ENCODE results near the gene KRTAP9-1.
"Not testable (repeated sequence)": the region's sequence is repeated elsewhere in the genome, so short reads cannot be mapped to it uniquely, and the experiment has no call there.

Gene KRTAP9-1

GRCh38 chr17:41151525-41151924 is 38.2 kb upstream of the KRTAP9-1 start:
- peaks cover 2 to 3% of the 10 kb centered on the region in 2 donors for H3K27me3 ChIP-seq (ENCODE audit: control insufficient read depth in 2 of 2, insufficient read depth in 2 of 2, low read length in 2 of 2)
- no peaks in the 10 kb centered on the region for H3K4me1 ChIP-seq (ENCODE audit: control insufficient read depth in 2 of 2, insufficient read depth in 2 of 2, low read length in 2 of 2)
- H3K4me3 ChIP-seq (ENCODE audit: low read length in 2 of 2): no peak overlapping the region
- H3K9me3 ChIP-seq (ENCODE audit: control insufficient read depth in 2 of 2, low read length in 2 of 2): no peaks in the 10 kb centered on the region
- H3K36me3 ChIP-seq (ENCODE audit: control insufficient read depth in 2 of 2, insufficient read depth in 2 of 2, low read length in 2 of 2): no peaks in the 10 kb centered on the region
- H3K9ac ChIP-seq (ENCODE audit: low read depth in 1 of 2, low read length in 2 of 2): no peak overlapping the region
- no peak overlapping the region for H3K27ac ChIP-seq (ENCODE audit: low read depth in 2 of 2, low read length in 2 of 2)

- H3K9me3 ChIP-seq (ENCODE audit: control insufficient read depth in 2 of 2, low read length in 2 of 2): no peaks in the 10 kb centered on the region
- H3K4me1 ChIP-seq (ENCODE audit: control insufficient read depth in 2 of 2, insufficient read depth in 2 of 2, low read length in 2 of 2): no peaks in the 10 kb centered on the region
- no peak overlapping the region for H3K4me3 ChIP-seq (ENCODE audit: low read length in 2 of 2)
- H3K27ac ChIP-seq (ENCODE audit: low read depth in 2 of 2, low read length in 2 of 2): no peak overlapping the region
- no peaks in the 10 kb centered on the region for H3K36me3 ChIP-seq (ENCODE audit: control insufficient read depth in 2 of 2, insufficient read depth in 2 of 2, low read length in 2 of 2)
- H3K9ac ChIP-seq (ENCODE audit: low read depth in 1 of 2, low read length in 2 of 2): no peak overlapping the region
- H3K27me3 ChIP-seq (ENCODE audit: control insufficient read depth in 2 of 2, insufficient read depth in 2 of 2, low read length in 2 of 2): peaks cover 2 to 3% of the 10 kb centered on the region in 2 donors
Measured at GRCh38 chr17:41153856-41154255, 35.8 kb upstream of the KRTAP9-1 start.

- H3K9me3 ChIP-seq (ENCODE audit: control insufficient read depth in 2 of 2, low read length in 2 of 2); H3K27me3 ChIP-seq (ENCODE audit: control insufficient read depth in 2 of 2, insufficient read depth in 2 of 2, low read length in 2 of 2); H3K9ac ChIP-seq (ENCODE audit: low read depth in 1 of 2, low read length in 2 of 2); H3K4me3 ChIP-seq (ENCODE audit: low read length in 2 of 2); H3K4me1 ChIP-seq (ENCODE audit: control insufficient read depth in 2 of 2, insufficient read depth in 2 of 2, low read length in 2 of 2); H3K27ac ChIP-seq (ENCODE audit: low read depth in 2 of 2, low read length in 2 of 2); H3K36me3 ChIP-seq (ENCODE audit: control insufficient read depth in 2 of 2, insufficient read depth in 2 of 2, low read length in 2 of 2): not testable (repeated sequence)
Measured at GRCh38 chr17:41160190-41160589, 29.5 kb upstream of the KRTAP9-1 start.

GRCh38 chr17:41160648-41161047 is 29.0 kb upstream of the KRTAP9-1 start, which contains the start of gene KRTAP4-4:
Gene KRTAP4-4 (minus strand): TSS chr17:41160748. CDS start chr17:41160691, 57 bp downstream.
- Histone ChIP-seq H3K9ac (ENCODE audit: low read depth in 1 of 2, low read length in 2 of 2) (no peak within 1 kb of the TSS), H3K27me3 (ENCODE audit: control insufficient read depth in 2 of 2, insufficient read depth in 2 of 2, low read length in 2 of 2) (peaks cover 0 to 3% of the 10 kb centered on the region in 2 donors), H3K4me1 (ENCODE audit: control insufficient read depth in 2 of 2, insufficient read depth in 2 of 2, low read length in 2 of 2) (no peaks in the 10 kb centered on the region), H3K27ac (ENCODE audit: low read depth in 2 of 2, low read length in 2 of 2) (no peak within 1 kb of the TSS), H3K4me3 (ENCODE audit: low read length in 2 of 2) (no peak within 1 kb of the TSS), H3K36me3 (ENCODE audit: control insufficient read depth in 2 of 2, insufficient read depth in 2 of 2, low read length in 2 of 2) (no peaks in the 10 kb centered on the region), H3K9me3 (ENCODE audit: control insufficient read depth in 2 of 2, low read length in 2 of 2) (no peaks in the 10 kb centered on the region)

- H3K27ac ChIP-seq (ENCODE audit: low read depth in 2 of 2, low read length in 2 of 2): no peak overlapping the region
- H3K4me1 ChIP-seq (ENCODE audit: control insufficient read depth in 2 of 2, insufficient read depth in 2 of 2, low read length in 2 of 2): no peaks in the 10 kb centered on the region
- H3K9me3 ChIP-seq (ENCODE audit: control insufficient read depth in 2 of 2, low read length in 2 of 2): no peaks in the 10 kb centered on the region
- H3K27me3 ChIP-seq (ENCODE audit: control insufficient read depth in 2 of 2, insufficient read depth in 2 of 2, low read length in 2 of 2): peaks cover 0 to 3% of the 10 kb centered on the region in 2 donors
- no peaks in the 10 kb centered on the region for H3K36me3 ChIP-seq (ENCODE audit: control insufficient read depth in 2 of 2, insufficient read depth in 2 of 2, low read length in 2 of 2)
- no peak overlapping the region for H3K9ac ChIP-seq (ENCODE audit: low read depth in 1 of 2, low read length in 2 of 2)
- H3K4me3 ChIP-seq (ENCODE audit: low read length in 2 of 2): no peak overlapping the region
Measured at GRCh38 chr17:41163828-41164227, 25.9 kb upstream of the KRTAP9-1 start.

GRCh38 chr17:41167561-41167960 is 22.1 kb upstream of the KRTAP9-1 start:
- no peaks in the 10 kb centered on the region for H3K9me3 ChIP-seq (ENCODE audit: control insufficient read depth in 2 of 2, low read length in 2 of 2)
- H3K27ac ChIP-seq (ENCODE audit: low read depth in 2 of 2, low read length in 2 of 2): no peak overlapping the region
- H3K4me3 ChIP-seq (ENCODE audit: low read length in 2 of 2): no peak overlapping the region
- no peak overlapping the region for H3K9ac ChIP-seq (ENCODE audit: low read depth in 1 of 2, low read length in 2 of 2)
- H3K4me1 ChIP-seq (ENCODE audit: control insufficient read depth in 2 of 2, insufficient read depth in 2 of 2, low read length in 2 of 2): no peaks in the 10 kb centered on the region
- peaks cover 0 to 3% of the 10 kb centered on the region in 2 donors for H3K27me3 ChIP-seq (ENCODE audit: control insufficient read depth in 2 of 2, insufficient read depth in 2 of 2, low read length in 2 of 2)
- H3K36me3 ChIP-seq (ENCODE audit: control insufficient read depth in 2 of 2, insufficient read depth in 2 of 2, low read length in 2 of 2): no peaks in the 10 kb centered on the region

GRCh38 chr17:41168121-41168520 is 21.6 kb upstream of the KRTAP9-1 start, which contains the start of gene KRTAP4-3:
Gene KRTAP4-3 (minus strand): TSS chr17:41168221. CDS start chr17:41168172, 49 bp downstream.
- Histone ChIP-seq H3K36me3 (ENCODE audit: control insufficient read depth in 2 of 2, insufficient read depth in 2 of 2, low read length in 2 of 2) (no peaks in the 10 kb centered on the region), H3K9me3 (ENCODE audit: control insufficient read depth in 2 of 2, low read length in 2 of 2) (no peaks in the 10 kb centered on the region), H3K4me3 (ENCODE audit: low read length in 2 of 2) (no peak within 1 kb of the TSS), H3K27ac (ENCODE audit: low read depth in 2 of 2, low read length in 2 of 2) (no peak within 1 kb of the TSS), H3K4me1 (ENCODE audit: control insufficient read depth in 2 of 2, insufficient read depth in 2 of 2, low read length in 2 of 2) (no peaks in the 10 kb centered on the region), H3K9ac (ENCODE audit: low read depth in 1 of 2, low read length in 2 of 2) (no peak within 1 kb of the TSS), H3K27me3 (ENCODE audit: control insufficient read depth in 2 of 2, insufficient read depth in 2 of 2, low read length in 2 of 2) (peaks cover 0 to 3% of the 10 kb centered on the region in 2 donors)

GRCh38 chr17:41171886-41172285 is 17.8 kb upstream of the KRTAP9-1 start:
- H3K27me3 ChIP-seq (ENCODE audit: control insufficient read depth in 2 of 2, insufficient read depth in 2 of 2, low read length in 2 of 2): peaks cover 3 to 4% of the 10 kb centered on the region in 2 donors
- H3K36me3 ChIP-seq (ENCODE audit: control insufficient read depth in 2 of 2, insufficient read depth in 2 of 2, low read length in 2 of 2): no peaks in the 10 kb centered on the region
- no peak overlapping the region for H3K9ac ChIP-seq (ENCODE audit: low read depth in 1 of 2, low read length in 2 of 2)
- H3K9me3 ChIP-seq (ENCODE audit: control insufficient read depth in 2 of 2, low read length in 2 of 2): no peaks in the 10 kb centered on the region
- H3K27ac ChIP-seq (ENCODE audit: low read depth in 2 of 2, low read length in 2 of 2): no peak overlapping the region
- H3K4me1 ChIP-seq (ENCODE audit: control insufficient read depth in 2 of 2, insufficient read depth in 2 of 2, low read length in 2 of 2): no peaks in the 10 kb centered on the region
- no peak overlapping the region for H3K4me3 ChIP-seq (ENCODE audit: low read length in 2 of 2)

- Histone ChIP-seq H3K27me3 (ENCODE audit: control insufficient read depth in 2 of 2, insufficient read depth in 2 of 2, low read length in 2 of 2) (peaks cover 3 to 6% of the 10 kb centered on the region in 2 donors), H3K4me1 (ENCODE audit: control insufficient read depth in 2 of 2, insufficient read depth in 2 of 2, low read length in 2 of 2) (no peaks in the 10 kb centered on the region), H3K4me3 (ENCODE audit: low read length in 2 of 2) (no peak overlapping the region), H3K27ac (ENCODE audit: low read depth in 2 of 2, low read length in 2 of 2) (no peak overlapping the region), H3K9me3 (ENCODE audit: control insufficient read depth in 2 of 2, low read length in 2 of 2) (no peaks in the 10 kb centered on the region), H3K9ac (ENCODE audit: low read depth in 1 of 2, low read length in 2 of 2) (no peak overlapping the region), H3K36me3 (ENCODE audit: control insufficient read depth in 2 of 2, insufficient read depth in 2 of 2, low read length in 2 of 2) (no peaks in the 10 kb centered on the region)
Measured at GRCh38 chr17:41176744-41177387, 12.8 kb upstream of the KRTAP9-1 start.

- Histone ChIP-seq H3K9me3 (ENCODE audit: control insufficient read depth in 2 of 2, low read length in 2 of 2) (no peaks in the 10 kb centered on the region), H3K4me3 (ENCODE audit: low read length in 2 of 2) (no peak within 1 kb of the TSS), H3K36me3 (ENCODE audit: control insufficient read depth in 2 of 2, insufficient read depth in 2 of 2, low read length in 2 of 2) (no peaks in the 10 kb centered on the region), H3K27me3 (ENCODE audit: control insufficient read depth in 2 of 2, insufficient read depth in 2 of 2, low read length in 2 of 2) (peaks cover 0 to 6% of the 10 kb centered on the region in 2 donors), H3K4me1 (ENCODE audit: control insufficient read depth in 2 of 2, insufficient read depth in 2 of 2, low read length in 2 of 2) (peaks cover 0 to 2% of the 10 kb centered on the region in 2 donors), H3K27ac (ENCODE audit: low read depth in 2 of 2, low read length in 2 of 2) (no peak within 1 kb of the TSS), H3K9ac (ENCODE audit: low read depth in 1 of 2, low read length in 2 of 2) (no peak within 1 kb of the TSS)
Measured at GRCh38 chr17:41177727-41178271, 11.9 kb upstream of the KRTAP9-1 start, which contains the start of gene KRTAP4-2. Gene KRTAP4-2 (minus strand): TSS chr17:41178221. CDS start chr17:41178164, 57 bp downstream.
